H9 (cell line): ENCODE results near the gene TMEM237. TPM values are rescaled to one million over a fixed set of nuclear protein-coding genes. Genes with fewer than 3 reads are reported as not detected.

Experiments used
- DNase-seq: peaks from one replicate; pipeline ENCODE4 v3.0.0-alpha.2; 2017
- H2AFZ ChIP-seq: one replicate; pipeline ENCODE4 v1.6.1; 2013; ENCODE audit warnings: mild to moderate bottlenecking, low read length, control low read depth, moderate library complexity
- H2AK5ac ChIP-seq: 2 replicates; pipeline ENCODE4 v1.6.1; 2013; ENCODE audit warnings: low read length, control low read depth, mixed read lengths; ENCODE audit not compliant: insufficient read length
- H2BK120ac ChIP-seq: one replicate; pipeline ENCODE4 v1.6.1; 2013; ENCODE audit warnings: low read depth, mild to moderate bottlenecking, low read length, control low read depth, inconsistent platforms; ENCODE audit not compliant: poor library complexity, severe bottlenecking
- H2BK12ac ChIP-seq: 2 replicates; pipeline ENCODE4 v1.6.1; 2013; ENCODE audit warnings: low read length, control low read depth, mixed read lengths, low read depth; ENCODE audit not compliant: insufficient read length
- H2BK15ac ChIP-seq: 2 replicates; pipeline ENCODE4 v1.6.1; 2013; ENCODE audit warnings: low read depth, low read length, control low read depth
- H2BK20ac ChIP-seq: one replicate; pipeline ENCODE4 v1.6.1; 2013; ENCODE audit warnings: low read depth, mild to moderate bottlenecking, low read length, control low read depth, inconsistent platforms; ENCODE audit not compliant: poor library complexity, severe bottlenecking
- H2BK5ac ChIP-seq: 2 replicates; pipeline ENCODE4 v1.6.1; 2013; ENCODE audit warnings: low read length, control low read depth, mixed read lengths; ENCODE audit not compliant: insufficient read length
- H3K14ac ChIP-seq: 2 replicates; pipeline ENCODE4 v1.6.1; 2013; ENCODE audit warnings: low read length, control low read depth; ENCODE audit not compliant: insufficient read depth
- H3K18ac ChIP-seq: 2 replicates; pipeline ENCODE4 v1.6.1; 2013; ENCODE audit warnings: low read depth, mild to moderate bottlenecking, mixed read lengths, low read length, control low read depth; ENCODE audit not compliant: insufficient read length
- H3K23ac ChIP-seq: 2 replicates; pipeline ENCODE4 v1.6.1; 2013; ENCODE audit warnings: low read length, control low read depth, mixed read lengths, low read depth; ENCODE audit not compliant: insufficient read length
- H3K23me2 ChIP-seq: 2 replicates; pipeline ENCODE4 v1.6.1; 2013; ENCODE audit warnings: low read depth, mild to moderate bottlenecking, mixed read lengths, low read length, control low read depth; ENCODE audit not compliant: insufficient read length, poor library complexity, severe bottlenecking
- H3K27ac ChIP-seq: 2 replicates; pipeline ENCODE4 v1.5.1; 2013; ENCODE audit warnings: low read length, control low read depth, mixed read lengths, low read depth; ENCODE audit not compliant: insufficient read length
- H3K27me3 ChIP-seq: 2 replicates; pipeline ENCODE4 v1.6.1; 2013; ENCODE audit warnings: low read length, control low read depth, inconsistent platforms; ENCODE audit not compliant: insufficient read depth
- H3K4ac ChIP-seq: 2 replicates; pipeline ENCODE4 v1.6.1; 2013; ENCODE audit warnings: low read depth, mild to moderate bottlenecking, control low read depth, inconsistent platforms, low read length, moderate library complexity
- H3K4me1 ChIP-seq: 2 replicates; pipeline ENCODE4 v1.6.1; 2013; ENCODE audit warnings: low read length, control low read depth, inconsistent platforms; ENCODE audit not compliant: insufficient read depth
- H3K4me2 ChIP-seq: 2 replicates; pipeline ENCODE4 v1.6.1; 2013; ENCODE audit warnings: low read length, control low read depth, mixed read lengths; ENCODE audit not compliant: insufficient read length, insufficient read depth
- H3K56ac ChIP-seq: 2 replicates; pipeline ENCODE4 v1.6.1; 2013; ENCODE audit warnings: low read depth, mild to moderate bottlenecking, mixed read lengths, low read length, control low read depth; ENCODE audit not compliant: insufficient read length
- H3K79me1 ChIP-seq: 2 replicates; pipeline ENCODE4 v1.6.1; 2013; ENCODE audit warnings: low read depth, mild to moderate bottlenecking, moderate library complexity, low read length, control low read depth, inconsistent platforms; ENCODE audit not compliant: insufficient read depth, poor library complexity, severe bottlenecking
- H3K79me2 ChIP-seq: 2 replicates; pipeline ENCODE4 v1.6.1; 2013; ENCODE audit warnings: low read length, control low read depth, inconsistent platforms; ENCODE audit not compliant: insufficient read depth
- H3K9ac ChIP-seq: 2 replicates; pipeline ENCODE4 v1.6.1; 2013; ENCODE audit warnings: low read length, control low read depth, mixed read lengths; ENCODE audit not compliant: insufficient read length; ENCODE audit errors: extremely low read depth
- H3K9me3 ChIP-seq: one replicate; pipeline ENCODE4 v1.6.1; 2013; ENCODE audit warnings: low read depth, low read length, inconsistent platforms; ENCODE audit not compliant: control insufficient read depth
- H3T11ph ChIP-seq: one replicate; pipeline ENCODE4 v1.6.1; 2013; ENCODE audit warnings: mild to moderate bottlenecking, low read length, control low read depth, inconsistent platforms
- H4K20me1 ChIP-seq: one replicate; pipeline ENCODE4 v1.6.1; 2013; ENCODE audit not compliant: control insufficient read depth, insufficient read length, insufficient read depth
- H4K5ac ChIP-seq: 2 replicates; pipeline ENCODE4 v1.6.1; 2013; ENCODE audit warnings: low read depth, mild to moderate bottlenecking, mixed read lengths, low read length, control low read depth; ENCODE audit not compliant: insufficient read length
- H4K8ac ChIP-seq: replicated peaks from 2 replicates; pipeline ENCODE4 v1.6.1; 2013; ENCODE audit warnings: low read length, control low read depth, mixed read lengths, low read depth; ENCODE audit not compliant: insufficient read length
- H4K91ac ChIP-seq: 2 replicates; pipeline ENCODE4 v1.6.1; 2013; ENCODE audit warnings: low read depth, mild to moderate bottlenecking, moderate library complexity, mixed read lengths, low read length, control low read depth; ENCODE audit not compliant: insufficient read length
- H3K27ac Mint-ChIP-seq, 3 experiments: 2 replicates in 2 of 3; 3 replicates in 1 of 3; pipeline ENCODE4 v1.8.0; 2020 to 2021; ENCODE audit warnings: mixed read lengths in 3 of 3, mild to moderate bottlenecking in 1 of 3, moderate library complexity in 1 of 3
- H3K27me3 Mint-ChIP-seq: 2 replicates; pipeline ENCODE4 v1.8.0; 2021; ENCODE audit warnings: low read depth, mild to moderate bottlenecking, moderate library complexity, mixed read lengths
- H3K36me3 Mint-ChIP-seq, 3 experiments: 2 replicates in 2 of 3; 3 replicates in 1 of 3; pipeline ENCODE4 v1.8.0; 2020 to 2021; ENCODE audit warnings: low read depth in 3 of 3, mixed read lengths in 3 of 3; ENCODE audit not compliant: insufficient read depth in 1 of 3
- H3K4me1 Mint-ChIP-seq, 2 experiments: 2 replicates each; pipeline ENCODE4 v1.8.0; 2020; ENCODE audit warnings: mixed read lengths in 2 of 2
- H3K4me3 Mint-ChIP-seq, 2 experiments: 2 replicates in 1 of 2; 3 replicates in 1 of 2; pipeline ENCODE4 v1.8.0; 2020 to 2021; ENCODE audit warnings: mild to moderate bottlenecking in 2 of 2, mixed read lengths in 2 of 2, moderate library complexity in 1 of 2
- H3K9me3 Mint-ChIP-seq, 2 experiments: 2 replicates in 1 of 2; 3 replicates in 1 of 2; pipeline ENCODE4 v1.8.0; 2020; ENCODE audit warnings: mild to moderate bottlenecking in 2 of 2, mixed read lengths in 2 of 2, moderate library complexity in 1 of 2
- CTCF ChIP-seq: fragments of 200-600 bp; sonication (generic); conservative IDR thresholded peaks from 3 replicates; pipeline ENCODE4 v1.8.0; 2021; ENCODE audit warnings: antibody characterized with exemption, mild to moderate bottlenecking
- WGBS: extraction: QIAGEN DNeasy Blood & Tissue Kit; methylation state at CpG from one replicate; pipeline ENCODE4 v1.1.7; 2013; ENCODE audit warnings: missing lambda C conversion rate, low lambda C conversion rate, mixed read lengths; ENCODE audit not compliant: insufficient read length; ENCODE audit errors: extremely low coverage; 5-methylcytosine and 5-hydroxymethylcytosine counted together
- total RNA-seq: library from RNA; stranded (reverse); gene quantifications from 2 replicates; pipeline ENCODE4 v1.2.1, GENCODE V29; 2021

TMEM237 gene
- total RNA-seq, 1 experiment from 2014 or later, result 37.7 TPM

GRCh38 chr2:201618744-201619662 is 24.3 kb downstream of the TMEM237 start:
- Histone ChIP-seq H3K4me2 (no peak overlapping the region), H3K79me1 (no peaks in the 10 kb centered on the region), H3K79me2 (no peaks in the 10 kb centered on the region), H2BK120ac (no peak overlapping the region), H2BK15ac (no peak overlapping the region), H3K18ac (no peak overlapping the region), H2BK20ac (no peak overlapping the region), H4K20me1 (no peaks in the 10 kb centered on the region), H2BK12ac (no peak overlapping the region), H2AFZ (no peak overlapping the region), H3T11ph (no peak overlapping the region), H3K9me3 (no peaks in the 10 kb centered on the region), H4K5ac (no peak overlapping the region), H2AK5ac (no peak overlapping the region), H3K23me2 (no peaks in the 10 kb centered on the region), H3K4me1 (no peaks in the 10 kb centered on the region), H4K8ac (no peak overlapping the region), H3K56ac (no peak overlapping the region), H3K14ac (no peak overlapping the region; the same call in 1 of the 2 replicates), H3K27ac (no peak overlapping the region), H3K4ac (no peak overlapping the region), H4K91ac (no peak overlapping the region), H3K9ac (no peak overlapping the region), H3K27me3 (no peaks in the 10 kb centered on the region), H3K23ac (no peak overlapping the region), H2BK5ac (no peak overlapping the region)
- Mint-ChIP-seq H3K9me3 (no peaks in the 10 kb centered on the region; a peak in 1 of 5 replicates), H3K36me3 (peaks cover 0 to 5% (median 4%) of the 10 kb centered on the region in 3 experiments; a peak in 4 of 7 replicates), H3K27me3 (peaks cover 2% of the 10 kb centered on the region), H3K4me1 (no peaks in the 10 kb centered on the region), H3K4me3 (no peak overlapping the region), H3K27ac (no peak overlapping the region)
- no peak for TF ChIP-seq CTCF
- WGBS, result 100% methylated on average over 1 of the region's 39 CpGs
- DNase-seq, result peak; percentile 56
